HCT116 (cell line): Measurements from ENCODE around the gene NACC2. TPM values are rescaled to one million over a fixed set of nuclear protein-coding genes. Genes with fewer than 3 reads are reported as not detected.

Experiments used
- ATAC-seq: fragments of 200-7000 bp; cut with Tn5 transposase; 2 replicates; pipeline ENCODE4 v1.9.1; 2020; ENCODE audit warnings: mild to moderate bottlenecking, moderate library complexity
- BruUV-seq: library from RNA; stranded (reverse); fragments of 400-500 nt; replicated peaks from 2 replicates; lab custom pipeline; 2021; lab: Mats Ljungman, UMichigan
- CTCF ChIA-PET: fragments of 300-600 bp; sonication (Branson Sonifier 250); formaldehyde crosslinking; loops from one replicate; lab custom pipeline; 2021; ENCODE audit warnings: antibody characterized with exemption; lab: Charles Lee
- POLR2A ChIA-PET: fragments of 300-600, 350-600 bp; sonication (Branson Sonifier 250); formaldehyde crosslinking; loops from one replicate; lab custom pipeline; 2021; ENCODE audit warnings: antibody characterized with exemption; lab: Charles Lee
- RAD21 ChIA-PET, 2 experiments: fragments of 300-600 bp; sonication (Branson Sonifier 250); formaldehyde crosslinking; loops; one replicate each; lab custom pipeline; 2023; ENCODE audit warnings: low total read pairs in 2 of 2; ENCODE audit not compliant: uncharacterized antibody in 2 of 2, unreplicated experiment in 2 of 2, low non-redundant PET in 1 of 2; lab: Charles Lee
- DNase-seq: peaks from one replicate; pipeline ENCODE4 v3.0.0-alpha.2; 2010; ENCODE audit warnings: low read depth, low spot score
- H2AFZ ChIP-seq: fragments of 200-600 bp; shearing (Covaris generic), sonication (generic); 2 replicates; pipeline ENCODE4 v1.6.1; 2017; ENCODE audit warnings: low read depth, mixed run types, mixed read lengths, antibody characterized with exemption, low read length; ENCODE audit not compliant: poor library complexity, severe bottlenecking
- H3K27ac ChIP-seq: 2 replicates; pipeline ENCODE4 v1.5.1; 2012; ENCODE audit warnings: low read depth, low read length
- H3K27me3 ChIP-seq: fragments of 200-600 bp; sonication (generic); 2 replicates; pipeline ENCODE4 v1.6.1; 2016; ENCODE audit warnings: mixed run types, low read length, mixed read lengths; ENCODE audit not compliant: insufficient read depth
- H3K36me3 ChIP-seq, 2 experiments: fragments of 200-500 bp in 1 of 2; fragments of 200-600 bp in 1 of 2; sonication (Bioruptor generic) in 1 of 2; sonication (generic) in 1 of 2; 2 replicates each; pipeline versions ENCODE4 v1.5.1 to v1.6.1; 2014 to 2016; ENCODE audit warnings: low read length in 2 of 2, inconsistent platforms in 1 of 2, mixed read lengths in 1 of 2, mixed run types in 1 of 2; ENCODE audit not compliant: insufficient read depth in 2 of 2, control insufficient read depth in 1 of 2
- H3K4me1 ChIP-seq, 2 experiments: fragments of 200-600 bp in 1 of 2; sonication (generic) in 1 of 2; 2 replicates each; pipeline versions ENCODE4 v1.5.1 to v1.6.1; 2012 to 2017; ENCODE audit warnings: low read length in 2 of 2, inconsistent platforms in 1 of 2, mild to moderate bottlenecking in 1 of 2, mixed read lengths in 1 of 2, mixed run types in 1 of 2, moderate library complexity in 1 of 2; ENCODE audit not compliant: insufficient read depth in 2 of 2, control insufficient read depth in 1 of 2
- H3K4me2 ChIP-seq: fragments of 200-600 bp; sonication (generic); 2 replicates; pipeline ENCODE4 v1.6.1; 2017; ENCODE audit warnings: mixed run types, low read length, mixed read lengths
- H3K4me3 ChIP-seq, 2 experiments: fragments of 200-600 bp in 1 of 2; sonication (generic) in 1 of 2; replicated peaks in 1 of 2; 2 replicates each; pipeline ENCODE4 v1.5.1; 2011 to 2016; ENCODE audit warnings: low read length in 2 of 2, control low read depth in 1 of 2, low read depth in 1 of 2, mild to moderate bottlenecking in 1 of 2, mixed read lengths in 1 of 2, mixed run types in 1 of 2
- H3K79me2 ChIP-seq: fragments of 200-600 bp; sonication (generic); 2 replicates; pipeline ENCODE4 v1.6.1; 2017; ENCODE audit warnings: mild to moderate bottlenecking, mixed run types, low read length, moderate library complexity, mixed read lengths; ENCODE audit not compliant: insufficient read depth
- H3K9ac ChIP-seq: fragments of 200-600 bp; sonication (generic); 2 replicates; pipeline ENCODE4 v1.6.1; 2016; ENCODE audit warnings: low read length, mixed read lengths
- H3K9me2 ChIP-seq: fragments of 200-600 bp; sonication (generic), shearing (Covaris generic); 2 replicates; pipeline ENCODE4 v1.6.1; 2017; ENCODE audit warnings: mixed run types, mild to moderate bottlenecking, moderate library complexity; ENCODE audit not compliant: insufficient read depth
- H3K9me3 ChIP-seq, 2 experiments: fragments of 200-500 bp in 1 of 2; fragments of 200-600 bp in 1 of 2; sonication (Bioruptor generic) in 1 of 2; sonication (generic) in 1 of 2; 2 replicates each; pipeline ENCODE4 v1.6.1; 2014 to 2017; ENCODE audit warnings: low read length in 2 of 2, mixed read lengths in 2 of 2, inconsistent platforms in 1 of 2, low read depth in 1 of 2, mild to moderate bottlenecking in 1 of 2, mixed run types in 1 of 2, moderate library complexity in 1 of 2; ENCODE audit not compliant: control insufficient read depth in 1 of 2, insufficient read depth in 1 of 2
- H4K20me1 ChIP-seq: fragments of 200-600 bp; sonication (generic), shearing (Covaris generic); 2 replicates; pipeline ENCODE4 v1.6.1; 2017; ENCODE audit warnings: mixed run types, mild to moderate bottlenecking, moderate library complexity; ENCODE audit not compliant: insufficient read depth
- POLR2A ChIP-seq: IDR thresholded peaks from 2 replicates; pipeline ENCODE4 v1.7.0; 2011; ENCODE audit warnings: borderline replicate concordance; ENCODE audit not compliant: insufficient read depth, insufficient read length; ENCODE audit errors: extremely low read depth
- SIN3A ChIP-seq: IDR thresholded peaks from 2 replicates; pipeline ENCODE4 v1.6.1; 2012; ENCODE audit warnings: low read depth
- intact Hi-C: fragments of 100-400 bp; cut with micrococcal nuclease; formaldehyde crosslinking; loops from 2 replicates; pipeline ENCODE4 v1.10.0; 2022
- total RNA-seq: library from RNA; stranded (reverse); gene quantifications from one replicate; pipeline ENCODE4 v1.2.1, GENCODE V29; 2021; ENCODE audit not compliant: unreplicated experiment
- TF ChIP-seq, protein P1 (sequence below), 3 experiments: fragments of 200-600 bp in 1 of 3; sonication (generic) in 1 of 3; IDR thresholded peaks in 2 of 3; conservative IDR thresholded peaks in 1 of 3; 2 replicates each; pipeline ENCODE4 v1.5.1; 2012 to 2017; ENCODE audit warnings: low read depth in 2 of 3, low read length in 2 of 3, antibody characterized with exemption in 1 of 3, borderline replicate concordance in 1 of 3, control low read depth in 1 of 3, mild to moderate bottlenecking in 1 of 3, mixed read lengths in 1 of 3, mixed run types in 1 of 3, moderate library complexity in 1 of 3; ENCODE audit not compliant: insufficient read depth in 1 of 3

NACC2 gene
- total RNA-seq, 1 experiment from 2014 or later = 27.8 TPM

DNA sequence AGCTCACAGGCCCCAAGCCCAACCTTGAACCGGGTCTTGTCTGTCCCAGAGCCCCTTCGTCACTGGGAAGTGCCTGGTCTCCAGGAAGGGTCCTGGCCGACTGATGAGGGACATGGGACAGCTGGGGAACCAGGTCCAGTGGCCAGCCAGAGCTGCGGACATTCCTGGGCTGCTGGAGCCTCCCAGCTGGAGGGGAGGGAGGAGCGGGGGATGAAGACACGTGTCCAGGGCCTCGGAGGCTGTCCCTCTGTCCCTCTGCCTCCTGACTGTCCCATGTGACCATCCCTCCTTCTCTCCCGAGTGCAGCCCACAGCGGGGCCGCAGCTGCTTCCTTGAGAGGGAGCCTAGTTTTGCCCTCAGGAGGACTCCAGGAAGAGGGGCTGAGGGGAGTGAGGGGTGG is 92.2 kb downstream of the NACC2 start:
- POLR2A ChIA-PET = no interaction called here

DNA sequence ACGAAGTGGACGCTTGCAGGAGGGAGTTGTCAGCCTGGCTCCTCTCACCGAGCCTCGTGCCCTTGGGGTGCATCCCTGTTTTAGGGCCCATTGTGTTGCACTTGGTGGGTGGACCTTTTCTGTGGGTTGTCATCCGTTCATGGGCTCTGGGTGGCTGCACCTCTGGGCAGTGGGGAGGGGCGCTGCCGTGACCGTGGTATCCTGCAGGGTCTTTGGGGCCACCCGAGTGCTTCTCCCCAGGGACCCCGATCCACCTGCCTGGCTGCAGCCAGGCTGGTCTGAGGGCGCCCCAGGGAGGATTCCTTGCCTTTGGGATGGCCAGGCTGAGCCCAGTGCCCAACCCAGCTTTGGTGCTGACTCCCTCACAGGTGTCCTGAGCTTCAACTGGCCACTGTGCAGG is 92.9 kb downstream of the NACC2 start:
- Histone ChIP-seq H3K27me3 (no peaks in the 10 kb centered on the region), H3K4me2 (no peak overlapping the region)
- intact Hi-C loops = no loop called here
- TF ChIP-seq, protein P1, sequence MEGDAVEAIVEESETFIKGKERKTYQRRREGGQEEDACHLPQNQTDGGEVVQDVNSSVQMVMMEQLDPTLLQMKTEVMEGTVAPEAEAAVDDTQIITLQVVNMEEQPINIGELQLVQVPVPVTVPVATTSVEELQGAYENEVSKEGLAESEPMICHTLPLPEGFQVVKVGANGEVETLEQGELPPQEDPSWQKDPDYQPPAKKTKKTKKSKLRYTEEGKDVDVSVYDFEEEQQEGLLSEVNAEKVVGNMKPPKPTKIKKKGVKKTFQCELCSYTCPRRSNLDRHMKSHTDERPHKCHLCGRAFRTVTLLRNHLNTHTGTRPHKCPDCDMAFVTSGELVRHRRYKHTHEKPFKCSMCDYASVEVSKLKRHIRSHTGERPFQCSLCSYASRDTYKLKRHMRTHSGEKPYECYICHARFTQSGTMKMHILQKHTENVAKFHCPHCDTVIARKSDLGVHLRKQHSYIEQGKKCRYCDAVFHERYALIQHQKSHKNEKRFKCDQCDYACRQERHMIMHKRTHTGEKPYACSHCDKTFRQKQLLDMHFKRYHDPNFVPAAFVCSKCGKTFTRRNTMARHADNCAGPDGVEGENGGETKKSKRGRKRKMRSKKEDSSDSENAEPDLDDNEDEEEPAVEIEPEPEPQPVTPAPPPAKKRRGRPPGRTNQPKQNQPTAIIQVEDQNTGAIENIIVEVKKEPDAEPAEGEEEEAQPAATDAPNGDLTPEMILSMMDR (IDR thresholded peaks at IDR 0.05 in 2 of 3, conservative IDR thresholded peaks at IDR 0.05 in 1 of 3; ENCODE audit: borderline replicate concordance in 1 of 3, insufficient read depth in 1 of 3, low read depth in 2 of 3, low read length in 2 of 3) = no peak
- no peak for TF ChIP-seq POLR2A
- TF ChIP-seq, all 23 proteins: peak for 0
- no TSS peak for BruUV-seq
- Histone ChIP-seq H3K4me3 (no peak overlapping the region), H3K9me3 (no peaks in the 10 kb centered on the region), H3K4me1 (no peaks in the 10 kb centered on the region; a peak in 1 of 4 replicates), H3K9me2 (no peaks in the 10 kb centered on the region), H3K27ac (no peak overlapping the region), H2AFZ (no peak overlapping the region), H3K36me3 (no peaks in the 10 kb centered on the region), H4K20me1 (no peaks in the 10 kb centered on the region), H3K79me2 (no peaks in the 10 kb centered on the region), H3K9ac (no peak overlapping the region)
- ChIA-PET RAD21 (no interaction called here), CTCF (no interaction called here), POLR2A (no interaction called here)
- DNase-seq (no peak), ATAC-seq (no peak)

More for the DNA sequence above, 92.2 kb downstream of the NACC2 start:
- Histone ChIP-seq H3K4me2 (no peak overlapping the region), H3K9me3 (no peaks in the 10 kb centered on the region), H3K4me3 (no peak overlapping the region), H3K27ac (no peak overlapping the region), H3K79me2 (no peaks in the 10 kb centered on the region), H3K27me3 (no peaks in the 10 kb centered on the region), H3K9ac (no peak overlapping the region), H4K20me1 (no peaks in the 10 kb centered on the region), H2AFZ (no peak overlapping the region), H3K9me2 (no peaks in the 10 kb centered on the region), H3K4me1 (peaks cover 0 to under 1% of the 10 kb centered on the region in 2 experiments; a peak in 2 of 4 replicates), H3K36me3 (no peaks in the 10 kb centered on the region)
- no peak for TF ChIP-seq SIN3A
- ATAC-seq (no peak), DNase-seq (no peak)
- intact Hi-C loops = no loop called here
- CTCF ChIA-PET = no interaction called here
- RAD21 ChIA-PET = no interaction called here
- no TSS peak for BruUV-seq
